Endometrial microvascular endothelial cells (primary cell): ENCODE results near the gene ITPRID2. TPM values are rescaled to one million over a fixed set of nuclear protein-coding genes. Genes with fewer than 3 reads are reported as not detected.

Source experiments
- in situ Hi-C: cut with HindIII; loops from 2 replicates; pipeline ENCODE4 v1.10.0; 2017; ENCODE audit warnings: low sequenced_read_pairs, low pct_unique_long_range_greater_than_20kb; ENCODE audit errors: inconsistent ontology term
- total RNA-seq: library from RNA; depleted of rRNA; stranded (reverse); fragments of >200 nt; gene quantifications from one replicate; pipeline ENCODE4 v1.2.3, GENCODE V29; 2015; ENCODE audit errors: inconsistent ontology term

The ITPRID2 gene
- total RNA-seq, 1 donor from 2014 or later: 237 TPM

- in situ Hi-C loops: no loop called here
Measured at GRCh38 chr2:181907057-181907456, 15.5 kb downstream of the ITPRID2 start.

- in situ Hi-C loops: no loop called here
Measured at GRCh38 chr2:181907635-181908034, 16.1 kb downstream of the ITPRID2 start.

GRCh38 chr2:181910028-181910831 lies 18.7 kb downstream of the ITPRID2 start:
- in situ Hi-C loops: no loop called here

- in situ Hi-C loops: no loop called here
Measured at GRCh38 chr2:181911830-181912229, 20.3 kb downstream of the ITPRID2 start.

GRCh38 chr2:181915102-181915501 lies 23.6 kb downstream of the ITPRID2 start:
- in situ Hi-C loops: no loop called here

- in situ Hi-C loops: no loop called here
Measured at GRCh38 chr2:181916726-181917718, 25.5 kb downstream of the ITPRID2 start.

GRCh38 chr2:181918188-181918587 lies 26.7 kb downstream of the ITPRID2 start:
- in situ Hi-C loops: no loop called here

GRCh38 chr2:181923121-181923520 lies 31.6 kb downstream of the ITPRID2 start:
- in situ Hi-C loops: no loop called here

GRCh38 chr2:181924336-181924735 lies 32.8 kb downstream of the ITPRID2 start:
- in situ Hi-C loops: no loop called here

GRCh38 chr2:181934694-181935093 lies 43.2 kb downstream of the ITPRID2 start:
- in situ Hi-C loops: no loop called here

GRCh38 chr2:181937473-181937872 lies 45.9 kb downstream of the ITPRID2 start:
- in situ Hi-C loops: no loop called here

GRCh38 chr2:181943411-181944124 lies 52.0 kb downstream of the ITPRID2 start:
- in situ Hi-C loops: no loop called here

GRCh38 chr2:181944164-181944913 lies 52.8 kb downstream of the ITPRID2 start:
- in situ Hi-C loops: no loop called here

GRCh38 chr2:181944914-181945291 lies 53.4 kb downstream of the ITPRID2 start:
- in situ Hi-C loops: no loop called here

GRCh38 chr2:181946444-181947127 lies 55.1 kb downstream of the ITPRID2 start:
- in situ Hi-C loops: no loop called here

- in situ Hi-C loops: no loop called here
Measured at GRCh38 chr2:181947273-181947672, 55.7 kb downstream of the ITPRID2 start.

- in situ Hi-C loops: no loop called here
Measured at GRCh38 chr2:181948227-181948626, 56.7 kb downstream of the ITPRID2 start.

GRCh38 chr2:181949047-181949446 lies 57.5 kb downstream of the ITPRID2 start:
- in situ Hi-C loops: no loop called here
